GM10248 (cell line): Measurements from ENCODE around the gene FSTL4.

Source experiments
- CTCF ChIA-PET: fragments of 300-600 bp; sonication (Branson Sonifier 250); formaldehyde crosslinking; extraction: SDS; loops from one replicate; lab custom pipeline; 2021; ENCODE audit warnings: antibody characterized with exemption; lab: Yijun Ruan, JAX
- POLR2A ChIA-PET: fragments of 350-650 bp; sonication (Branson Sonifier 250); formaldehyde crosslinking; extraction: SDS; loops from one replicate; lab custom pipeline; 2020; ENCODE audit warnings: antibody characterized with exemption; lab: Yijun Ruan, JAX
- DNase-seq: peaks from one replicate; pipeline ENCODE4 v3.0.0; 2012; ENCODE audit errors: extremely low spot score
- CTCF ChIP-seq: IDR thresholded peaks from 2 replicates; pipeline ENCODE4 v1.5.1; 2012; ENCODE audit warnings: mild to moderate bottlenecking, low read depth; ENCODE audit errors: extremely low read depth, missing control alignments, control extremely low read depth

FSTL4 gene

GRCh38 chr5:133511653-133512235 lies 100.6 kb downstream of the FSTL4 start:
- TF ChIP-seq CTCF = no peak
- ChIA-PET CTCF (no interaction called here), POLR2A (no interaction called here)
- DNase-seq = no peak

GRCh38 chr5:133510634-133511262 lies 101.6 kb downstream of the FSTL4 start:
- ChIA-PET POLR2A (no interaction called here), CTCF (interaction anchor here (1.1 to 4.3 kb wide), 2 partner anchors 86 to 158 kb away, joined by 3 to 13 read pairs; no protein-coding TSS in a partner anchor)
- no peak for DNase-seq
- no peak for TF ChIP-seq CTCF

- no peak for TF ChIP-seq CTCF
- POLR2A ChIA-PET = no interaction called here
- DNase-seq = no peak
- CTCF ChIA-PET = interaction anchor here (1.0 to 4.3 kb wide), 5 partner anchors 22 to 214 kb away, joined by 3 to 13 read pairs (median 3); no protein-coding TSS in a partner anchor
These were observed 102.6 kb downstream of the FSTL4 start for GRCh38 chr5:133509742-133510079.

GRCh38 chr5:133508845-133509741 lies 103.2 kb downstream of the FSTL4 start:
- TF ChIP-seq CTCF = no peak
- ChIA-PET CTCF (interaction anchor here (1.0 to 4.3 kb wide), 4 partner anchors 21 to 215 kb away, joined by 3 to 13 read pairs (median 4); no protein-coding TSS in a partner anchor), POLR2A (no interaction called here)
- DNase-seq = no peak

- ChIA-PET CTCF (interaction anchor here (1.8 to 4.3 kb wide), 2 partner anchors 45 to 84 kb away, joined by 4 to 13 read pairs; no protein-coding TSS in a partner anchor), POLR2A (no interaction called here)
- no peak for TF ChIP-seq CTCF
- DNase-seq = no peak
These were observed 104.0 kb downstream of the FSTL4 start for GRCh38 chr5:133508331-133508730.

GRCh38 chr5:133506181-133506580 lies 106.2 kb downstream of the FSTL4 start:
- no peak for TF ChIP-seq CTCF
- no peak for DNase-seq
- POLR2A ChIA-PET = no interaction called here
- CTCF ChIA-PET = no interaction called here
